Stimulated activated CD8-positive, alpha-beta memory T cell treated with anti-CD3 and anti-CD28 coated beads, Interleukin-12 subunit alpha, Interleukin-12 subunit beta, amount 100 ng/mL, for 24 hours (primary cell): ENCODE data around the gene TBC1D2.

ENCODE experiments used
- DNase-seq: peaks from one replicate; pipeline ENCODE4 v3.0.0-alpha.2; 2020; ENCODE audit errors: extremely low read depth

TBC1D2 gene

GRCh38 chr9:98164912-98165311 lies 90.5 kb downstream of the TBC1D2 start:
- no peak for DNase-seq

- DNase-seq = no peak
Observed at GRCh38 chr9:98162613-98163012, 92.8 kb downstream of the TBC1D2 start.

GRCh38 chr9:98161851-98162250 lies 93.6 kb downstream of the TBC1D2 start:
- no peak for DNase-seq

DNA sequence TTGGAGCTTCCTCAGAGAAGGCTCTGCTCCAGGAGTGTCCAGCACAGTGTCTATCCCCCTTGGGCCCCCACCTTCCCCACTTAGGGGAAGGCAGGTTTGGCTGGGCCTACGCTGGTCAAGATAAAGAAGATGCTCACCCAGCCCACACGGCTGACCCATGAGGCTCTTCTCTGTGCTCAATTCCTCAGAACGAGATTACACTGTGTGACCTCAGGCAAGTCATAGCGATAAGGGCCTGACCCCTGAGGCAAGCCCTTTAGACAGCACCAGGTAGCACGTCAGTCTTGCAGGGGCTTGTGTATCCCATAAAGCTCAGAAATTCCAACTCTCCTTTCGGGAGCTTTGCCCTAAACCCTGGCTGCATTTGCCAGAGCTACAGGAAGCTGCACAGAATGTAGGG lies 95.7 kb downstream of the TBC1D2 start:
- DNase-seq = no peak

DNA sequence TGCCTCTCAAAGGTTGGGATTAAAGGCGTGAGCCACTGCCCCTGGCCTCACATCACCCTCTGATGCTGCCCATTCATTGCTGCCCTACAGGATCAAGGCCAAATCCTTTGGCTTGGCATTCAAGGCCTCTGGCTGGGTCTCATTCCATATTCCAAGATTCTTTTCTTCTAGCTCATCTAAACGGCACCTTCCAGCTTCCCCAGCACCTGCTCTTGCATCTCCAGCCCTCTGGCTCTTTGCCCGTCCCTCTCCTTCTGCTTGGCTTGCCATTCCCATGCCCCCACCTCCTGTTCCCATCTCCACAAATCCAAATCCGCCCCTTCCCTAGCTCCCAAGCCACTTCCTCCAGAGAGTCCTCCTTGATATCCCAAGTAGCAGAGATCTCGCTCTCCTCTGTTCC lies 96.1 kb downstream of the TBC1D2 start:
- DNase-seq = no peak

- DNase-seq = no peak
Observed at GRCh38 chr9:98158071-98158831, 97.2 kb downstream of the TBC1D2 start.

- no peak for DNase-seq
Observed at GRCh38 chr9:98157372-98157771, 98.1 kb downstream of the TBC1D2 start.

DNA sequence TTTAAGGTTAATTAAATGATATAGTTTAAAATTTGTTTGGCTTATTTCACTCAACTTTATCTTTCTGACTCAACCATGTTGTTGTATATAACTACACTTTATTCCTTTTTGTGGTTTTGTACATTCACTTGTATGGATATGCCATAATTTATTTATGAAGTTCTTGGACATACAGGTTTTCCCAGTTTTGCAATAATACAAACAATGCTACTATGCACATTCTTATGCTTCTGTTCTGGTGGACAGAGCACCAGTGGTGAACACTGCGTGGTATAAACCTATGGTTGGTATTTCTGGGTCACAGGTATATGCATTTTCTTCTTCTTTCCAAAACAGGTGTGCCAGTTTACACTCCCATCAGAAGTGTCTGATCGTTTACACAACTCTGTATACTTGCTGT lies 100.8 kb downstream of the TBC1D2 start:
- DNase-seq = no peak

DNA sequence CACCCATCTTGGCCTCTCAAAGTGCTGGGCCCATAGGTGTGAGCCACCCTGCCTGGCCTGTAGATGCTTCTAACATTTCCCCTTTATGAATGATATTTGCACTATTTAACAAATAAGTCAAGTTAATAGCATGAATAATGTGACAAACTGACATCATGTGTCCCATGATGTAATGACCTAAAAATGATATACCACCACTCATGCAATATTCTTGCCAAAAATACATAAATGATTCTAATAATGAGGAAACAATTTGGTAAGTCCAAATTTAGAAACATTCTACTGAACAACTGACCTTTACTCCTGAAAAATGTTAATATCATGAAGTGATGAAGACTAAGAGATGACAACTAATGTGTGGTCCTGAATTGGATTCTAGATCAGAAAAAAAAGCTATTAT lies 102.9 kb downstream of the TBC1D2 start:
- DNase-seq = no peak

GRCh38 chr9:98150721-98151120 lies 104.7 kb downstream of the TBC1D2 start:
- no peak for DNase-seq

DNA sequence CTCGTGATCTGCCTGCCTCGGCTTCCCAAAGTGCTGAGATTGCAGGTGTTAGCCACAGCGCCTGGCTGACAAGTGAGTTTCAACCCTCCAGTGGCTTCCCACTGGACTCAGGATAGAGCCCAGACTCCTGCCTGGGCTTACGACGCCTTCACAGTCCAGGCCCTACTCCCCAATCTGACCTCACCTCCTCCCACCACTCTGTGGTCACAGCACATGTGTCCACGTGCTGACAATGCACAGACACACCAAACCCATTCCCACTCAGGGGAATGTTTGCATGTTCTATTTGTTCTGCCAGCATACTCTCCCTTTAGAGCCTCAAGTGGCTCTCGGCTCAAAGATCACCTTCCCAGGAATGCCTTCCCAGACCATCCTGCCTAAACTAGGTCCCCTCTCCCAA lies 105.3 kb downstream of the TBC1D2 start:
- DNase-seq = no peak

GRCh38 chr9:98149422-98149821 lies 106.0 kb downstream of the TBC1D2 start:
- DNase-seq = no peak
